GM18520 (cell line): ENCODE data around the gene LONRF2.

Source experiments
- ATAC-seq: cut with Tn5 transposase; IDR thresholded peaks from one replicate; pipeline ENCODE4 v1.9.1; 2021; ENCODE audit not compliant: unreplicated experiment

Gene LONRF2

GRCh38 chr2:100237770-100238169, 84.5 kb downstream of the LONRF2 start:
- no peak for ATAC-seq

GRCh38 chr2:100237163-100237562, 85.1 kb downstream of the LONRF2 start:
- ATAC-seq = no peak

- ATAC-seq = no peak
These were observed 86.1 kb downstream of the LONRF2 start for GRCh38 chr2:100236166-100236565.

GRCh38 chr2:100235581-100235980, 86.7 kb downstream of the LONRF2 start:
- ATAC-seq = no peak

- ATAC-seq = peak; percentile 80
These were observed 87.2 kb downstream of the LONRF2 start for GRCh38 chr2:100235098-100235497.

- no peak for ATAC-seq
These were observed 88.2 kb downstream of the LONRF2 start for GRCh38 chr2:100234141-100234540.

GRCh38 chr2:100233061-100233460, 89.2 kb downstream of the LONRF2 start:
- no peak for ATAC-seq

- no peak for ATAC-seq
These were observed 91.5 kb downstream of the LONRF2 start for GRCh38 chr2:100230754-100231153.

- no peak for ATAC-seq
These were observed 93.3 kb downstream of the LONRF2 start for GRCh38 chr2:100228967-100229366.

- no peak for ATAC-seq
These were observed 93.9 kb downstream of the LONRF2 start for GRCh38 chr2:100228415-100228814.

- no peak for ATAC-seq
These were observed 97.2 kb downstream of the LONRF2 start for GRCh38 chr2:100224988-100225710.

- ATAC-seq = no peak
These were observed 98.8 kb downstream of the LONRF2 start for GRCh38 chr2:100223502-100223901.
